D721Med (cell line): ENCODE data around the gene GLDC.
"Not testable (repeated sequence)": the region's sequence is repeated elsewhere in the genome, so short reads cannot be mapped to it uniquely, and the experiment has no call there.

ENCODE experiments used
- DNase-seq: peaks from one replicate; pipeline ENCODE4 v3.0.0; 2011; ENCODE audit warnings: low spot score; ENCODE audit not compliant: insufficient read length
- FAIRE-seq: peaks from 2 replicates; lab custom pipeline; 2011; peaks lifted over from hg19 to GRCh38; lab: Jason Lieb, UNC
- TF ChIP-seq, protein P1 (sequence below): IDR thresholded peaks from 2 replicates; pipeline ENCODE4 v1.5.1; 2012; ENCODE audit warnings: mild to moderate bottlenecking, control low read depth; ENCODE audit not compliant: insufficient read depth; ENCODE audit errors: missing control alignments

The GLDC gene

DNA sequence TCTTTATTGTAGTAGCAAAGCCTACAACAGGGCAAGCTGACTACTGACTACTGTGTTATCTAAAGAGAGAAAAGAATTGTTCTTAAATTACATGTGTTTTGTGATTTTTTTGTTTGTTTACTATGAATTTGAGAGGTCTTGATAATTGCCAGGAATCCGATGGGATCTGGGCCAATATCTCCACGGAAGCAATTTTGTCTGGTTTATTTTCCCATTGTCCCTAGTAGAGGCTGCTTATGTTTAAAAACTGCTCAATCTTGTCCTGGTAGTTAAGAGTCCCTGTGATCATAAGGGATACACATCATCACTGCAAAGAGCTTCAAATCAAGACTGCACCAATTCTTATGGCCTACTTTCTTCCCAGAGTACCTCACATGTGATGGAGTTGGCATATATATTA lies 94.4 kb downstream of the GLDC start:
- no peak for FAIRE-seq
- DNase-seq = no peak
- TF ChIP-seq, protein P1, sequence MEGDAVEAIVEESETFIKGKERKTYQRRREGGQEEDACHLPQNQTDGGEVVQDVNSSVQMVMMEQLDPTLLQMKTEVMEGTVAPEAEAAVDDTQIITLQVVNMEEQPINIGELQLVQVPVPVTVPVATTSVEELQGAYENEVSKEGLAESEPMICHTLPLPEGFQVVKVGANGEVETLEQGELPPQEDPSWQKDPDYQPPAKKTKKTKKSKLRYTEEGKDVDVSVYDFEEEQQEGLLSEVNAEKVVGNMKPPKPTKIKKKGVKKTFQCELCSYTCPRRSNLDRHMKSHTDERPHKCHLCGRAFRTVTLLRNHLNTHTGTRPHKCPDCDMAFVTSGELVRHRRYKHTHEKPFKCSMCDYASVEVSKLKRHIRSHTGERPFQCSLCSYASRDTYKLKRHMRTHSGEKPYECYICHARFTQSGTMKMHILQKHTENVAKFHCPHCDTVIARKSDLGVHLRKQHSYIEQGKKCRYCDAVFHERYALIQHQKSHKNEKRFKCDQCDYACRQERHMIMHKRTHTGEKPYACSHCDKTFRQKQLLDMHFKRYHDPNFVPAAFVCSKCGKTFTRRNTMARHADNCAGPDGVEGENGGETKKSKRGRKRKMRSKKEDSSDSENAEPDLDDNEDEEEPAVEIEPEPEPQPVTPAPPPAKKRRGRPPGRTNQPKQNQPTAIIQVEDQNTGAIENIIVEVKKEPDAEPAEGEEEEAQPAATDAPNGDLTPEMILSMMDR = no peak

DNA sequence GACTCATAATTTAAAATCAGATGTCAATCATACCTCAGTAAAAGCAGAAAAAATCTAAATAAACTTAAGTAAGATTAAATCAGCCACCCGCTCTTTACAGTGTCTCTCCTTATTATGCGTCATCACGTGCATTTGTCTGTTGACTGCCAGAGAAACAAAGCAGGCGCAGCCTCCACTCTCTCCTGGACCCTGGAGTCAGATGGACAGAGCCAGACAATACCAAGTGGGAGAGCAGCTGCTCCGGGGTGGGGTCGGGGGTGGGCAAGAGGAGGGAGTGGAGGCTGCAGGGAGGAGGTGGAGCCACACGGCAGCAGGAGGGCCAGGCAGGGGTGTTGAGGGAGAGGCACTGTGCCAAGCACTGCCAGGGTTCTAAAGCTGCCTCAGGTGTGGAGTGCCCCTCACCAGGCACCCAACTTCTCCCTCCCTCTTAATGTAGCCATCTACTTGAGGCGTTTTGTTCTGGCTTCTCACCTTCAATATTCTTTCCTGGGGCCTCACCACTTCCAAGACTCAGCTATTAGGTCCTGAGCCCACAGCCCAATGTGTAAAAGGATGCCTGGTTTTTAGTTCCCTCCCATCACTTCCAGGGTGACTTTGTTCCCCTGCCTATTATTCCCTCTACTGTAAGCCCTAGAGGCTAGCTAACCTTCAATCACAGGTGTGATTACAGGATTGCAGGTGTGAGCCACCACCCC lies 96.3 kb downstream of the GLDC start:
- FAIRE-seq (no peak), DNase-seq (no peak)
- TF ChIP-seq, protein P1 = no peak

DNA sequence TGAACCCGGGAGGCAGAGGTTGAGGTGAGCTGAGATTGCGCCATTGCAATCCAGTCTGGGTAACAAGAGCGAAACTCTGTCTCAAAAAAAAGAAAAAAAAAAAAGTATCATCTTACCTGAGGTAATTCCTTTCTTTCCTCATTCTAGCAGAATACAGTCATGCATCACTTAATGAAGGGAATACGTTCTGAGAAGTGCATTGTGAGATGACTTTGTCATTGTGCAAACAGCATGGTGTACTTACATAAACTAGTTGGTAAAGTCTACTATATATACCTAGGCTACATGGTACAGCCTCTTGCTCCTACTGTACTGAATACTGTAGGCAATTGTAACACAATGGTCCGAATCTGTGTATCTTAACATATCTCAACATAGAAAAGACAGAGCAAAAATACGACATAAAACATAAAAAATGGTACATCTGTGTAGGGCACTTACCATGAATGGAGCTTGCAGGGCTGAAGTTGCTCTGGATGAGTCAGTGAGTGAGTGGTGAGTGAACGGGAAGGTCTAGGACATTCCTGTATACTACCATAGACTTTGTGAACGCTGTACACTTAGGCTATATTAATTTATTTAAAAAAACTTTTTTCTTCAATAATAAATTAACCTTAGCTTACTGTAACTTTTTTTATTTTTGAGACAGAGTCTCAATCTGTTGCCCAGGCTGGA lies 100.4 kb downstream of the GLDC start:
- no peak for DNase-seq
- no peak for FAIRE-seq
- TF ChIP-seq, protein P1 = no peak

DNA sequence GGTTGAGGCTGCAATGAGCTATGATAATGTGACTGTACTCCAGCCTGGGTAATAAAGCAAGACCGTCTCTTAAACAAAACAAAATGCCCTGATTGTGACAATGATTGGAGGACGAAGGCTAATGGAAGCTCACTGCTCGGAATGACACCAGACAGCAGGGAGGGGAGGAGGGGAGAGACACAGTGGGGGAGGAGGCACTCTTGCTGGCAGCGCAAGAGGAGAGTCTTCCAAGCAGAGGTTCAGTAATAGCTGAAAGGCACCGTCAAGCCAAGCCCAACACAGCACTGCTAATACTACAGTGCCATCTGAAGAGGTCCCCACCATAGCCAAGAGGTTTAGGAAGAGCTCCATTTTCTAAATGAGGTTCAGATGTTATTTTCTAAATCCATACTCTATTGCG lies 102.3 kb downstream of the GLDC start:
- TF ChIP-seq, protein P1 = no peak
- FAIRE-seq (no peak), DNase-seq (no peak)

DNA sequence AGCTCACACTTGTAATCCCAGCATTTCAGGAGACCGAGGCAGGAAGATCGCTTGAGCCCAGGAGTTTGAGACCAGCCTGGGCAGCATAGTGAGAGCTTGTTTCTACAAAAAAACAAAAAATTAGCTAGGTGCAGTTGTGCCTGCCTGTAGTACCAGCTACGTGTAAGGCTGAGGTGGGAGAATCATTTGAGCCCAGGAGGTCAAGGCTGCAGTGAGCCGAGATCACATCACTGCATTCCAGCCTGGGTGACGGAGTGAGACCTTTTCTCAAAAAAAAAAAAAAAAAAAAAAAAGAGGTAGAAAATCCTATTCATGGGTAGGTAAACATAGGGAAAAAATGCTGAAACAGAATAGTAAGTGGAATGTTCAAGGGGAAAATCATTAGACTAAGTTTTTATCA lies 102.9 kb downstream of the GLDC start:
- not testable (repeated sequence) for DNase-seq, FAIRE-seq

DNA sequence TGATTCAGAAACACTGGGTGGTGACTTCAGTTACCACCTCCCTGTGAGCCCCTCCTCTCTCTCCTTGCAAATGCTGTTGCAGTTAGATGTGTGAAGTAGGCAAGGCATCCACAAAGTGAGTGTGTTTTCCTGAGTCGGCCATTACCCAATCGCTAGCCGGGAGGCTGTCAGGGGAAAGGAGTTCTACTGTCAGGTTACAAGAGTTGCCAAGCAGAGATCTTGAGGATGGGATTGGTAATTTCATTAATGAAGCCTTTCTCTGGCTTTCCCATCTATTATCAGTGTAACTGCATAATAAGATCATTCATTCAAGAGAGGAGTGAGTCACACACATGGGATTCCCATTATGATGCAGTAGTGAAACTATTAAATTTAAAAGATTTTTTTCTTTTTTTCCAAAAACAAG lies 106.9 kb downstream of the GLDC start:
- no peak for FAIRE-seq
- no peak for DNase-seq
- TF ChIP-seq, protein P1 = no peak

DNA sequence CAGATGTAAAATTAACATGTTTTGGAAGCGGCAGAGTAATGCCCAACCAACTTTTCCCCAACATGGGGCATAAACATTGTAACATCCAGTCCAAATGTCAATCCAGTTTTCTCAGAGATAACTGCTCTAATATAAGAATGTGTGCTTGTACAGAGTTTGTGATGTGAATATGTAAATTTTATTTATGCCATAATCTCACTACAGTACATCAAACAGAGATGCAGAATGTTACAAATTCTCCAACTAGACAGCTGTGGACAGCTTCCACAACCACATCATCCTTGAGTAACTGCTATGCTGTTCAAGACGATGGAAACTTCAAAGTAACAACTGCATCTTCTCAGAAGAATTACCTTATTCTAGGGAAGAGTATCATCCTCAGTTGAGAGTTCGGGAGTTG lies 109.9 kb downstream of the GLDC start:
- FAIRE-seq = no peak
- TF ChIP-seq, protein P1 = no peak
- DNase-seq = no peak
